ENCODE results near the gene SIAH1.

SIAH1 gene, protein sequence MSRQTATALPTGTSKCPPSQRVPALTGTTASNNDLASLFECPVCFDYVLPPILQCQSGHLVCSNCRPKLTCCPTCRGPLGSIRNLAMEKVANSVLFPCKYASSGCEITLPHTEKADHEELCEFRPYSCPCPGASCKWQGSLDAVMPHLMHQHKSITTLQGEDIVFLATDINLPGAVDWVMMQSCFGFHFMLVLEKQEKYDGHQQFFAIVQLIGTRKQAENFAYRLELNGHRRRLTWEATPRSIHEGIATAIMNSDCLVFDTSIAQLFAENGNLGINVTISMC

DNA sequence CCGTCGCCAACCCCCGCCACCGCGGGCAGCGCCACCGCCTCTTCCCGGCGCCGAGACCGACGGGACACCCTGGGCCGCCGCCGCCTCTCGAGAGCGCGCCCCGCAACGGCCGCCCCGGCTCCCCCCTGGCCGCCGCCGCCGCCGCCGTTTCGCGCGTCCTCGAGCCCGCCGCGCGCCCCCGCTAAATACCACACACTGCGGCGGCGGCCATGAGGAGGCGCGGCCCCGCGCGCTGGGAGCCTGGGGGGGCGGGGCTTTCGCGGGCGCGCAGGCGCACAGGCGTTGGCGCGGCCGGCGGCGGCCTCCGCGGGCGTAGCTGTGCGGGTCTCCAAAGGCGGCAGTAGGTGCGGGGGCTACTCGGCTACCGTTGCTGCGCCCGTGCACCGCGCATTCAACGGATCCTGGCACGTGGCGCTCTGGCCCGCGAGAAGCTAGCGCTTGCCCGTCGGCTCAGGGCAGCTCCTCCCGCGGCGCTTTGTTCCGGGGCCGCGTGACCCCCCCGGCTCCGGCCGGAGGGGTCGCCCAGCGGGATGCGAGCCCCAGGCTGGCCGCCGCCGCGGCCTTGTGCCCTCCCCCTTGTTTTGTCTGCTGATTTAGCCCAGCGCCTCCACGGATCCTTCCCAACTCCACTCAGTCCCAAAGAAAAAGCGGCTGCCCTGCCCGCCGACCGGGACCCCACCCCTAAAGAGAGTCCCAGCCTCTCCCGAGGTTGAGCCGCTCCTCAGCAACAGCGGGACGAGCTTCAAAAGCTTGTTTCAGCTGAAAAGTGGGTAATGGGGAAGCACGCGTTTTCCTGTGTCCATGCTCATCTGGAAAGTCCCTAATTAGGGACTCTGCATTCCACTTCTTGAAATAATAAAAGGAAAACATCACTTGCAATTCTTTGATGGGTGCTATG, at the start of gene SIAH1:
Gene SIAH1, minus strand, starts transcription at position 161 of the 898 bp plus-strand sequence. CDS start 22,985 bp downstream, outside the sequence.
- Histone ChIP-seq H3K9me3 (ENCODE audit: control insufficient read depth in 2 of 2, low read length in 2 of 2) (no peaks in the 10 kb centered on the region), H3K4me3 (ENCODE audit: low read length in 2 of 2) (peak within 1 kb of the TSS; percentile 78 to 86)

DNA sequence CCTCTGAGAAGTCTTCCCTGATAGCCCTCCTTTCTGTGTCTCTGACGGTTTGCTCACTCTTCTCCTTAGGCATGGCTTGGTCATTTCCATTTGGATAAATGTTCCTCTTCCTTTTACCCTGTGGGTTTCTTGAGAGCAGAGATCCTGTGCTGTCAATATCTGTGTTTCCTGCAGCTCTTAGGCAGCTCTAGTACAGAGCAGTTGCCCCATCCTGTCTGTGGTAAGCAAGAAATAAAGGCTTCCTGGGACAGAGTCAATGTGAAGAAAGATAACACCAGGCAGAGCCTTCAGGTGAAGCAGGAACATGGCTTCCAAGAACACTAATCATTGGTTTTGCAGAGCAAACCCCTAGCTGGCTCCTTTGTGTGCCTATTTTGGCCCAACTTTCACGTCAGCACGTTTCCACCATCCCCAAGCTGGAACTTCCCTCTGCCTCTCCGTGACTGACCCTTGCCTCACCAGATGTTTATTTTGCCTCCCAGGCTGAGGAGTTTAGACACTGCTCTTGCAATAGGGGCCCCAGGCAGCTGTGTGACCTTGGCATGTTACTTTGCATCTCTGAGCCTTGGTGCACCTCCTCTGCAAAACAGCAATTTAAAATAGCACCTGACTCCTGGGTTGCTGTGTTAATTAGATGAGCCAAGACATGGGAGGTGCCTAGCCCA, 49.6 kb upstream of the SIAH1 start:
- Histone ChIP-seq H3K9me3 (ENCODE audit: control insufficient read depth in 2 of 2, low read length in 2 of 2) (no peaks in the 10 kb centered on the region), H3K9ac (ENCODE audit: low read length in 2 of 2) (no peak overlapping the region), H3K27ac (ENCODE audit: low read length) (no peak overlapping the region), H3K36me3 (ENCODE audit: control insufficient read depth in 2 of 2, insufficient read depth in 2 of 2, low read length in 2 of 2) (no peaks in the 10 kb centered on the region), H3K4me1 (ENCODE audit: control insufficient read depth, insufficient read depth, low read length) (peaks cover 2% of the 10 kb centered on the region), H3K27me3 (ENCODE audit: control insufficient read depth in 1 of 2, insufficient read depth in 2 of 2, low read length in 2 of 2) (no peaks in the 10 kb centered on the region), H3K4me3 (ENCODE audit: low read length in 2 of 2) (no peak overlapping the region)

More for the DNA sequence above, at the start of gene SIAH1:
- peaks cover 19% of the 10 kb centered on the region for H3K4me1 ChIP-seq (ENCODE audit: control insufficient read depth, insufficient read depth, low read length)
- peak within 1 kb of the TSS; percentile 85 to 86 for H3K9ac ChIP-seq (ENCODE audit: low read length in 2 of 2)
- no peaks in the 10 kb centered on the region for H3K36me3 ChIP-seq (ENCODE audit: control insufficient read depth in 2 of 2, insufficient read depth in 2 of 2, low read length in 2 of 2)
- H3K27me3 ChIP-seq (ENCODE audit: control insufficient read depth in 1 of 2, insufficient read depth in 2 of 2, low read length in 2 of 2): no peaks in the 10 kb centered on the region
- peak within 1 kb of the TSS; percentile 76 for H3K27ac ChIP-seq (ENCODE audit: low read length)

DNA sequence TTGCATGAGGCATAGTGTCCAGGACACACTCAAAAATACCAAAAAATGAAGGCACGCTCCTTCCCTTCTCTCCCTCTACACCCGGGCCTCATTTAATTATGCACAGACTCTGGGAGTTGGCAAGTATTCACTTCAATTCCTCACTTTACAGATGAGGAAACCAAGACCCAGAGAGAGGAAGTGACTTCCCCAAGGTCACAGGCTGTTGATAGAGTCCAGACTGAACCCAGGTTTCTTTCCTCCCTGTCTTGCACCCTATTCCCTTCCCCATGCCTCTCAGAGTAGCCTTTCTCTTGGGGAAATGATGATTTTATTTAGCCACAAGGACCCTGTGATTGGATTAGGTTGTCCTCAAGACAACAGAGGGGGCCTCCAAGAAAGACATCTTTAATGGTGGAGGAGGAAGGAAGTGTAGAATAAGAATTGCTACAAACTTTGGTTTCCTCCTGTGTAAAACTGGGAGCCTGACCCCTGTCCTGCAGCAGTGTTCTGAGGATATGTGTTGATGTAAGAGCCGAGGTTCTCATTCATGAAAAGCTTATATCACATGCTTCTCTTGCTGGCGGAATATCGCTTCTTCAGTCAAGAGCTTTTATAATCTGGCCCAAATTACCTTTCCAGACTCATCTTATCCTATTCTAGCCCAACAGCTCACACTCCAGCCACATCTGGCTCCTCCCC, 48.8 kb upstream of the SIAH1 start:
- H3K36me3 ChIP-seq (ENCODE audit: control insufficient read depth in 2 of 2, insufficient read depth in 2 of 2, low read length in 2 of 2): no peaks in the 10 kb centered on the region
- H3K4me3 ChIP-seq (ENCODE audit: low read length in 2 of 2): no peak overlapping the region
- no peaks in the 10 kb centered on the region for H3K27me3 ChIP-seq (ENCODE audit: control insufficient read depth in 1 of 2, insufficient read depth in 2 of 2, low read length in 2 of 2)
- no peak overlapping the region for H3K9ac ChIP-seq (ENCODE audit: low read length in 2 of 2)
- no peaks in the 10 kb centered on the region for H3K9me3 ChIP-seq (ENCODE audit: control insufficient read depth in 2 of 2, low read length in 2 of 2)
- H3K4me1 ChIP-seq (ENCODE audit: control insufficient read depth, insufficient read depth, low read length): peaks cover 2% of the 10 kb centered on the region
- no peak overlapping the region for H3K27ac ChIP-seq (ENCODE audit: low read length)

DNA sequence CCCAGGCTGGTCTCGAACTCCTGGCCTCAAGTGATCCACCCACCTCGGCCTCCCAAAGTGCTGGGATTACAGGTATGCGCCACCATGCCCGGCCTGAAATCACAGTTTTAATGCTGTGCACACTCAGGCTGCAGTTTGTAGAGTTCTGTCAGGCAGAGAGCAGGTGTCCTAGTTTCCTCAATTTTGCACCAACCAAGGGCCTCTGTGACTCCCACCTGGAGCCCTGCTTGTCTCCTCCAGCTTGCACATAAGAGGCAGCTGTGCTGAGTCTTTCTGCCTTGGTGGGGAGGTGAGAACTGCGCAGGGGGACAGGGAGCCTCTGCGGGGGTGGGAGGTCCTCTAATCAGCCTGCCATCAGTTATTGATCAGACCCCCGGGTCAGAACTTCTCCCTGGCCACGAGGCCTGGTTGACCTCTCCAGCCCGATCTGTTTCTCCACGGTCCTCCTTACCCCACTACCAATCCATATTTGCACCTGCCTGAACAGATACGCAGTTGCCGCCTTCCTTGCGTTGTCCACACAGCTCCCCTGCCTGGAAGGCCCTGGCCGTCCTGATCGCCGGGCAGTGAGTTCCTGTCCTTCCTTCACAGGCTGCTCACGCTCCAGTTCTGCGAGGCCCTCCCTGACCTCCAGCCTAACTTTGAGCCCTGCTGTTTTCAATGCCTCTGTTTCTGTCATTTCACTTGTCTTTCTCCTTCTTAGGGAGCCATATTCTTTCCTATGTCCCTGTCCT, 48.1 kb upstream of the SIAH1 start:
- no peak overlapping the region for H3K4me3 ChIP-seq (ENCODE audit: low read length in 2 of 2)
- H3K9ac ChIP-seq (ENCODE audit: low read length in 2 of 2): no peak overlapping the region
- H3K27ac ChIP-seq (ENCODE audit: low read length): no peak overlapping the region
- H3K4me1 ChIP-seq (ENCODE audit: control insufficient read depth, insufficient read depth, low read length): peaks cover 2% of the 10 kb centered on the region
- H3K27me3 ChIP-seq (ENCODE audit: control insufficient read depth in 1 of 2, insufficient read depth in 2 of 2, low read length in 2 of 2): no peaks in the 10 kb centered on the region
- H3K36me3 ChIP-seq (ENCODE audit: control insufficient read depth in 2 of 2, insufficient read depth in 2 of 2, low read length in 2 of 2): no peaks in the 10 kb centered on the region
- H3K9me3 ChIP-seq (ENCODE audit: control insufficient read depth in 2 of 2, low read length in 2 of 2): no peaks in the 10 kb centered on the region

DNA sequence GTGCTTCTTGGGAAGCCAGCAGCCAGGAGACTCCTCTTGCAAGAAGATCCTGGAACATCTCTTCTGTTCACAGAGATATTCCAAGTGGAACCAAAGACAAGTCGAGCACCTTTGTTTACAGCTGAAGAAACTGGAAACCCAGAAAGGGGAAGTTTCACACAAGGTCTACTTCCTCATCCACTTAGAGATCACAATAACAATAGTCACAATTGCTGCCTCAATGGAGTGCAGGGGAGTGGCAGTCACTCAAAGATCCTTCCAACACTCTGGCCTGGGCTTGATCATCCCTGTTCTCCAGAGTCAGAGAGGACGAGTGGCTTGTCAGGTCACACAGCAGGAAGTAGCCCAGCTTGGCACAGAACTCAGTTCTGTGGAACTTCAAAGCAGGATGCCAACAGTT, 46.9 kb upstream of the SIAH1 start:
- Histone ChIP-seq H3K9me3 (ENCODE audit: control insufficient read depth in 2 of 2, low read length in 2 of 2) (no peaks in the 10 kb centered on the region), H3K27ac (ENCODE audit: low read length) (no peak overlapping the region), H3K36me3 (ENCODE audit: control insufficient read depth in 2 of 2, insufficient read depth in 2 of 2, low read length in 2 of 2) (no peaks in the 10 kb centered on the region), H3K27me3 (ENCODE audit: control insufficient read depth in 1 of 2, insufficient read depth in 2 of 2, low read length in 2 of 2) (no peaks in the 10 kb centered on the region), H3K4me3 (ENCODE audit: low read length in 2 of 2) (no peak overlapping the region), H3K4me1 (ENCODE audit: control insufficient read depth, insufficient read depth, low read length) (peaks cover 2% of the 10 kb centered on the region), H3K9ac (ENCODE audit: low read length in 2 of 2) (no peak overlapping the region)

DNA sequence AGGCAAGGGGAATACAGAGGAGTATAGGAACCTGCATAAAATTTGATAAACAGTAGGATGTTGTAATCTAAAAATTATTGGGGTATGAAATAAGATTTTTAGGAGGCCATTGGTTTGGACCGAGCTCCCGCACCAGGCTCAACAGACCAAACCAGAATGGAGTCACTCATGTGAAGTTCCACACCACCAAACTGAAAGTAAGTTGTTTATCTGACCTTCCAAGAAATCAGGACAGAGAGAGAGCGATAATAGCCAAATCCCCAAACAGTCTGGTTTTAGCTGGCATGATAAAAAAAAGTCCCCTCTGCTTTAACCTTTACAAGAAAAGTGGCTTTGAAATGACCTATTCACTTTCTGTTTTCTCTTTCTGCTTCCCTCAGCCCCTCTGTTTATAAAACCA, 45.7 kb upstream of the SIAH1 start:
- H3K4me3 ChIP-seq (ENCODE audit: low read length in 2 of 2): no peak overlapping the region
- H3K27me3 ChIP-seq (ENCODE audit: control insufficient read depth in 1 of 2, insufficient read depth in 2 of 2, low read length in 2 of 2): no peaks in the 10 kb centered on the region
- H3K9me3 ChIP-seq (ENCODE audit: control insufficient read depth in 2 of 2, low read length in 2 of 2): no peaks in the 10 kb centered on the region
- H3K4me1 ChIP-seq (ENCODE audit: control insufficient read depth, insufficient read depth, low read length): peaks cover 2% of the 10 kb centered on the region
- no peak overlapping the region for H3K27ac ChIP-seq (ENCODE audit: low read length)
- H3K9ac ChIP-seq (ENCODE audit: low read length in 2 of 2): no peak overlapping the region
- no peaks in the 10 kb centered on the region for H3K36me3 ChIP-seq (ENCODE audit: control insufficient read depth in 2 of 2, insufficient read depth in 2 of 2, low read length in 2 of 2)

DNA sequence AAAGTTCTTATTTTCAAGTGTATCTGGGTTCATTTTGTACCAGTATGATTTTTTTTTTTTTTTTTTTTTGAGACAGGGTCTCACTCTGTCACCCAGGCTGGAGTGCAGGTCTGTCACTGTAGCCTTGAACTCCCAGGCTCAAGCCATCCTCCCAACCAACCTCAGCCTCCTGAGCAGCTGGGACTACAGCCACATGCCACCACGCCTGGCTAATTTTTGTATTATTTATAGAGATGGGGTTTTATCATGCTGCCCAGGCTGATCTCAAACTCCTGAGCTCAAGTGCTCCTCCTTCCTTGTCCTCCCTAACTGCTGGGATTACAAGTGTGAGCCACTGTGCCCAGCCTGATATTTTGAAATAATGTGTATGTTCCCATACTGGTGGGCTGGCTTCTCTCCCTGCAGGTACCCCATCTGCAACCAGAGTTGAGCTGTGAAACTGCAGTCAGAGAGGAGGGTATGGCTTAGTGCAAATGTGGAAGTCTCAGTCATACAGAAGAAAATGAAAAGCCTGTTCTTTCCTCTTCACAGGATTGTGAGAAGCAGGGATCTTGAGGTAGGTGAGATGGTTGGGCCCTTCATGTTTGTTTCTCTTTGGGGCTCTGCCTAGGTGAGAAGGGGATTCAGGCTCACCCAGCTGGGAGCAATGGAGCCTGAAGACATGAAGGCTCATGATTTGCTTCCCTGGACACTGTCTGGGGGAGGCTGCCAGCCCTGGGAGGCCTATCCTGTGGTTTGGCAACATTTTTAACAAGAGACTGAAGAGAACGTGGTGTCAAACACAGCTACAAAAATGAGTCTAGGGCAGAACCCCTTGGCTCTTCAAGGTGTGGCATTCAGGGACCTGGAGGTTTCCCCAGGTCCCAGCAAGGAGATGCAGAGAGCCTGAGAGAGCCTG, 41.3 kb upstream of the SIAH1 start:
- no peak overlapping the region for H3K27ac ChIP-seq (ENCODE audit: low read length)
- H3K36me3 ChIP-seq (ENCODE audit: control insufficient read depth in 2 of 2, insufficient read depth in 2 of 2, low read length in 2 of 2): no peaks in the 10 kb centered on the region
- no peaks in the 10 kb centered on the region for H3K9me3 ChIP-seq (ENCODE audit: control insufficient read depth in 2 of 2, low read length in 2 of 2)
- H3K27me3 ChIP-seq (ENCODE audit: control insufficient read depth in 1 of 2, insufficient read depth in 2 of 2, low read length in 2 of 2): no peaks in the 10 kb centered on the region
- no peaks in the 10 kb centered on the region for H3K4me1 ChIP-seq (ENCODE audit: control insufficient read depth, insufficient read depth, low read length)
- H3K9ac ChIP-seq (ENCODE audit: low read length in 2 of 2): no peak overlapping the region
- no peak overlapping the region for H3K4me3 ChIP-seq (ENCODE audit: low read length in 2 of 2)

DNA sequence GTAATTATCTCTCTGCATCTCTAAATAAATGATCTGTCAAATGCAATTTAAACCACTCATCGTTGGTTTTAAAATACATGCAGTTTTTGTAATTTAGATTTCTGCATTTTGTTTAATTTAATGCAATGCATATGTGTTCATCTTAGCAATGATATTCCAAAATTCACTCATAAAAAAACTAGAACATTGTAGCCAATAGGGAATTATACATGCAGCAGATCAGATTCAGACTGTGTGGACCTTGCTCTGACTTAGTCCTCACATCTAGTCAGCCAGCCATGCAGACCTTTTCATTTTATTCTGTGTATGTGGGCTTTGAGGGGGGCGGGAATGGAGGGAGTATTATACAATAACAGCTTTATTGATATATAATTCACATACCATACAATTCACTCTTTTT, 37.3 kb upstream of the SIAH1 start:
- H3K27me3 ChIP-seq (ENCODE audit: control insufficient read depth in 1 of 2, insufficient read depth in 2 of 2, low read length in 2 of 2): no peaks in the 10 kb centered on the region
- H3K36me3 ChIP-seq (ENCODE audit: control insufficient read depth in 2 of 2, insufficient read depth in 2 of 2, low read length in 2 of 2): no peaks in the 10 kb centered on the region
- H3K27ac ChIP-seq (ENCODE audit: low read length): no peak overlapping the region
- no peaks in the 10 kb centered on the region for H3K9me3 ChIP-seq (ENCODE audit: control insufficient read depth in 2 of 2, low read length in 2 of 2)
- H3K4me3 ChIP-seq (ENCODE audit: low read length in 2 of 2): no peak overlapping the region
- H3K4me1 ChIP-seq (ENCODE audit: control insufficient read depth, insufficient read depth, low read length): no peaks in the 10 kb centered on the region
- H3K9ac ChIP-seq (ENCODE audit: low read length in 2 of 2): no peak overlapping the region

DNA sequence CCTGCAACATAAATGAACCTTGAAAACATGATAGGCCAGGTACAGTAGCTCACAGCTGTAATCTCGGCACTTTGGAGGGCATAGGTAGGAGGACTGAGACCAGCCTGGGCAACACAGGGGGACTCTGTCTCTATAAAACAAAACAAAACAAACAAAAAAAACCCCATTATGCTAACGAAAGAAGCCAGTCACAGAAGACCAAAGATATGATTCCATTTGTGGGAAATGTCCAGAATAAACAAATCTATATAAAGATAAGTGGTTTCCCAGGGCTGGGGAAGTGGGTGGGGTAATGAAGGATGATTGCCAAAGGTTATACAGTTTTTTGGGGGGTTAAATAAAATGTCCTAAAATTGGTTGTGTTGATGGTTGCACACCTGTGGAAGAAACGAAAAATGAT, 36.5 kb upstream of the SIAH1 start:
- Histone ChIP-seq H3K27me3 (ENCODE audit: control insufficient read depth in 1 of 2, insufficient read depth in 2 of 2, low read length in 2 of 2) (no peaks in the 10 kb centered on the region), H3K4me1 (ENCODE audit: control insufficient read depth, insufficient read depth, low read length) (no peaks in the 10 kb centered on the region), H3K36me3 (ENCODE audit: control insufficient read depth in 2 of 2, insufficient read depth in 2 of 2, low read length in 2 of 2) (no peaks in the 10 kb centered on the region), H3K4me3 (ENCODE audit: low read length in 2 of 2) (no peak overlapping the region), H3K9ac (ENCODE audit: low read length in 2 of 2) (no peak overlapping the region), H3K9me3 (ENCODE audit: control insufficient read depth in 2 of 2, low read length in 2 of 2) (no peaks in the 10 kb centered on the region), H3K27ac (ENCODE audit: low read length) (no peak overlapping the region)

Data from stomach smooth muscle (tissue), 2 donors.